CD4-positive, CD25-positive, alpha-beta regulatory T cell (primary cell): ENCODE measurements around the gene HNF1B. TPM values are rescaled to one million over a fixed set of nuclear protein-coding genes. Genes with fewer than 3 reads are reported as not detected.

Experiments used
- ATAC-seq, 2 donors: fragments of 150-1000 bp; cut with Tn5 transposase; one replicate each; pipeline ENCODE4 v1.10.0; 2021; ENCODE audit warnings: low read depth in 2 of 2, moderate number of reproducible peaks in 2 of 2, moderate library complexity in 1 of 2
- DNase-seq, 3 donors: peaks; one replicate each; pipeline versions ENCODE4 v3.0.0 to v3.0.0-alpha.2; 2012 to 2022; ENCODE audit warnings: mixed read lengths in 1 of 3
- H3K27ac ChIP-seq: one replicate; pipeline ENCODE4 v1.7.0; 2013; ENCODE audit warnings: mild to moderate bottlenecking, low read length; ENCODE audit not compliant: insufficient read depth, poor library complexity, severe bottlenecking
- H3K27me3 ChIP-seq: one replicate; pipeline ENCODE4 v1.7.0; 2013; ENCODE audit warnings: low read length; ENCODE audit not compliant: control insufficient read depth, insufficient read depth
- H3K36me3 ChIP-seq: one replicate; pipeline ENCODE4 v1.7.0; 2013; ENCODE audit warnings: mild to moderate bottlenecking, low read length, moderate library complexity; ENCODE audit not compliant: control insufficient read depth, insufficient read depth
- H3K4me1 ChIP-seq: 2 replicates; pipeline ENCODE4 v1.7.0; 2013; ENCODE audit warnings: mild to moderate bottlenecking, low read length; ENCODE audit not compliant: insufficient read depth, control insufficient read depth, poor library complexity, severe bottlenecking
- H3K4me3 ChIP-seq: one replicate; pipeline ENCODE4 v1.7.0; 2013; ENCODE audit warnings: low read depth, mild to moderate bottlenecking, low read length, moderate library complexity
- H3K9me3 ChIP-seq, 2 experiments: 1 replicate in 1 of 2; 2 replicates in 1 of 2; pipeline ENCODE4 v1.7.0; 2013; ENCODE audit warnings: low read length in 2 of 2, mild to moderate bottlenecking in 1 of 2, moderate library complexity in 1 of 2; ENCODE audit not compliant: control insufficient read depth in 2 of 2
- H3K27ac Mint-ChIP-seq, 3 donors: one replicate each; pipeline ENCODE4 v1.8.0; 2020 to 2022; ENCODE audit warnings: mild to moderate bottlenecking in 3 of 3, mixed read lengths in 3 of 3, moderate library complexity in 2 of 3
- H3K27me3 Mint-ChIP-seq: one replicate; pipeline ENCODE4 v1.8.0; 2022; ENCODE audit warnings: mild to moderate bottlenecking, mixed read lengths
- H3K36me3 Mint-ChIP-seq: one replicate; pipeline ENCODE4 v1.8.0; 2020; ENCODE audit warnings: mixed read lengths
- H3K4me1 Mint-ChIP-seq, 4 donors: one replicate each; pipeline ENCODE4 v1.8.0; 2020 to 2022; ENCODE audit warnings: mixed read lengths in 4 of 4, mild to moderate bottlenecking in 1 of 4
- H3K4me3 Mint-ChIP-seq, 4 donors: one replicate each; pipeline ENCODE4 v1.8.0; 2020 to 2022; ENCODE audit warnings: mild to moderate bottlenecking in 4 of 4, mixed read lengths in 4 of 4, moderate library complexity in 3 of 4
- H3K9me3 Mint-ChIP-seq, 7 donors: one replicate each; pipeline ENCODE4 v1.8.0; 2020 to 2022; ENCODE audit warnings: mixed read lengths in 7 of 7, mild to moderate bottlenecking in 3 of 7, moderate library complexity in 2 of 7
- polyA plus RNA-seq, 4 donors: library from polyadenylated mRNA; unstranded; fragments of 300-500 nt; fragmentation: Illumina TruSeq; gene quantifications; one replicate each; pipeline ENCODE4 v1.2.3, GENCODE V29; 2021
- total RNA-seq: library from RNA; stranded (reverse); gene quantifications from one replicate; pipeline ENCODE4 v1.2.3, GENCODE V29; 2022

HNF1B gene
- total and polyA plus RNA-seq, 5 donors from 2014 or later: not detected

- H3K4me1 ChIP-seq: peaks cover 32% of the 10 kb centered on the region
- Mint-ChIP-seq H3K4me3 (no peak overlapping the region), H3K27ac (no peak overlapping the region), H3K27me3 (peaks cover 65% of the 10 kb centered on the region), H3K4me1 (peaks cover 0 to 23% (median 7%) of the 10 kb centered on the region in 4 donors), H3K36me3 (no peaks in the 10 kb centered on the region), H3K9me3 (peaks cover 0 to 2% (median 0%) of the 10 kb centered on the region in 7 donors)
- H3K36me3 ChIP-seq: no peaks in the 10 kb centered on the region
- DNase-seq (no peak), ATAC-seq (no peak)
- no peak overlapping the region for H3K4me3 ChIP-seq
- H3K27me3 ChIP-seq: peaks cover 22% of the 10 kb centered on the region
- no peak overlapping the region for H3K27ac ChIP-seq
- H3K9me3 ChIP-seq: no peaks in the 10 kb centered on the region
Measured at GRCh38 chr17:37747222-37747621, 2.4 kb upstream of the HNF1B start.

DNA sequence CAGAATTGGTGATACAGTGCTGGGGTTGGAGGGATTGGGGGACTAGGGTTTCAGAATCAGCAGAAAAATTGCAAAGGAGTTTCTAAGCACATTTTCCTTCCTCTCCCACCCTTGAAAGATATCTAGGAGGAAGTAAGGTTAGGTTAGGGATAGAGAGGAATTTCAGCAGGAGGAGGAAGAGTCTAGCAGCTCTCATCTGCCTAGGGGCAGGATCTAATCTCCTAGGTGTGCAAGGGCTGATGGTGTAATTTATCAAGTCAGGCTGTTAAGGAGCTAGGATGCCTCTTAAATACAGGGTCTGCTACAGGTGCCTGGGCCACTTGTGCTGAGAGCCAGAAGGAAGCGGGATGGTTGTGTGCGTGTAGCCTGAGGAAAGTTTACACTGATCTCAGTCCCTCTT lies 1.8 kb upstream of the HNF1B start:
- no peaks in the 10 kb centered on the region for H3K36me3 ChIP-seq
- ATAC-seq: no peak
- Mint-ChIP-seq H3K27ac (no peak overlapping the region), H3K4me3 (no peak overlapping the region), H3K36me3 (no peaks in the 10 kb centered on the region), H3K4me1 (peaks cover 0 to 29% (median 9%) of the 10 kb centered on the region in 4 donors), H3K27me3 (peaks cover 68% of the 10 kb centered on the region), H3K9me3 (peaks cover 0 to 2% (median 0%) of the 10 kb centered on the region in 7 donors)
- no peaks in the 10 kb centered on the region for H3K9me3 ChIP-seq
- peaks cover 22% of the 10 kb centered on the region for H3K27me3 ChIP-seq
- H3K27ac ChIP-seq: no peak overlapping the region
- no peak for DNase-seq
- H3K4me1 ChIP-seq: peaks cover 38% of the 10 kb centered on the region
- no peak overlapping the region for H3K4me3 ChIP-seq

DNA sequence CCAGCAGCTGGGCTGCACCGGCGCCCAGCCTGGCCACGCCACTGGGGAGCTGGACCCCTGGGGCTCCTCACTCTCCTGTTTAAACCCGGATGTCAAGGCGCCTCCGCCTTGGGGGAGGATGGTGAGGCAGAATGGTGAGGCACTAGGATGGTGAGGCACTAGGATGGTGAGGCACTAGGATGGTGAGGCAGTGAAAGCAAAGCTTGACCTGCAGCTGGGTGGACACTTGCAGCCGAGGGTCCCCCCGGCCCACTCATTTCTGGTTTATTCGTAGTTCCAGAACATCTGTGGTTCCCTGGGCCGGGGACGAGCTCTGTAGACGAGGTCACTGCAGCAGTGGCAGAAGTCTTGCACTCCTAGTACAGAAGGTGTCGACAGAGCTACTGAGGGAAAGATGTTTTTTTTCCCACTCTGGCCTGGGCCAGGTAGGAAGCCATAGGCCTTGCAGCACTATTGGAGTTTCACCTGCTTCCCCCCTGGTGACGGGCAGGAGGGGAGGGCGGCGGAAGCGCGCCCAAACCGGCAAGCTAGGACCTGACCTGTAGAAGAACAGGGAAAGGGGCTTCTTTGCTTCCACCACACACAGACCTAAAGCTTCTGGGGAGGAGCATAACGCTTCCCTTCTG lies 1.1 kb upstream of the HNF1B start:
- Mint-ChIP-seq H3K4me3 (no peak overlapping the region), H3K9me3 (peaks cover 0 to 2% (median 0%) of the 10 kb centered on the region in 7 donors), H3K27me3 (peaks cover 72% of the 10 kb centered on the region), H3K36me3 (no peaks in the 10 kb centered on the region), H3K4me1 (peaks cover 0 to 30% (median 12%) of the 10 kb centered on the region in 4 donors), H3K27ac (no peak overlapping the region)
- DNase-seq: no peak
- H3K4me3 ChIP-seq: no peak overlapping the region
- peaks cover 40% of the 10 kb centered on the region for H3K4me1 ChIP-seq
- H3K27me3 ChIP-seq: peaks cover 29% of the 10 kb centered on the region
- no peak overlapping the region for H3K27ac ChIP-seq
- no peak for ATAC-seq
- no peaks in the 10 kb centered on the region for H3K9me3 ChIP-seq
- H3K36me3 ChIP-seq: no peaks in the 10 kb centered on the region

GRCh38 chr17:37744633-37744927 lies 279 bp downstream of the HNF1B start:
- H3K4me3 Mint-ChIP-seq: peak overlapping the region in 3 of 4 donors; percentile 27 to 62 (median 60)
- peaks cover 73% of the 10 kb centered on the region for H3K27me3 Mint-ChIP-seq
- H3K27ac Mint-ChIP-seq: no peak overlapping the region
- H3K36me3 ChIP-seq: no peaks in the 10 kb centered on the region
- H3K27ac ChIP-seq: no peak overlapping the region
- H3K9me3 Mint-ChIP-seq: peaks cover 0 to 2% (median 0%) of the 10 kb centered on the region in 7 donors
- DNase-seq (no peak), ATAC-seq (no peak)
- H3K9me3 ChIP-seq: no peaks in the 10 kb centered on the region
- H3K4me1 ChIP-seq: peaks cover 40% of the 10 kb centered on the region
- peaks cover 38% of the 10 kb centered on the region for H3K27me3 ChIP-seq
- no peak overlapping the region for H3K4me3 ChIP-seq
- peaks cover 0 to 30% (median 14%) of the 10 kb centered on the region in 4 donors for H3K4me1 Mint-ChIP-seq
- no peaks in the 10 kb centered on the region for H3K36me3 Mint-ChIP-seq

DNA sequence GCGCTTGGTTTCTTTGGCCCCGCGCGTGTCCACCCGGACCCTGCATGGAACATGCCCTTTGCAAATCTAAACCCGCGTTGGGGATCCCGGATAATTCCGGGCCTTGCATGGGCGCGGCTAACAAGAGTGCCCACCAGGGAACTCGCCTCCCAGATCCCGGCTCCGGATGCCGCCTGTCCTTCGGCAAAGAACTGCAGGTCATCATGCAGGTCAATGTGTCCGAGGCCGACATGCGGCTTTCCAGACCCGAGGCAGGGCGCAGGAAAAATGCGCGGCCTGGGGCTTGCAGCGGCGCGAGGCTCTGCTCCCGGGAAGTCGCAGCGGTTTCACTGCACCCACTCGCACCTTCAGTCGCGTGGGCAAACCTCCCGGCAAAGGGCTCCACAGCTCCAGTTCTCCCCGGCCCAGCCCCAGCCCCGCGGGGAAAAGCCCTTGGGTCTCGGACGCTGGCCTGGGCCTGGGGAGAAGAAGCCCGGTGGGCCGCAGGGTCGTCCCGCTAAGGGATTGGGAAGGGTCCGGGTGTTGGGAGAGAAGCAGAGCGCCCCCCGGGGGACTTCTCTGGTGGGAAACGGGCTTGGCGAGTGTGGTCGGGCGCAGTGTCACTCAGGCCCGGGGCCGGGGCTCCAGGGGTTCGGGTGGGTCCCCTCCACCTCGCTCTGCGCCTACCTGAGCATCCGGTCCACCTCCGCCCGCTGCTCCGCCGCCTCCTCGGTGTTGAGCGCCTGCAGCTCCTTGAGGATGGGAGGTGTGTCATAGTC lies 805 bp downstream of the HNF1B start:
- H3K4me1 ChIP-seq: peaks cover 40% of the 10 kb centered on the region
- Mint-ChIP-seq H3K4me1 (peaks cover 0 to 30% (median 14%) of the 10 kb centered on the region in 4 donors), H3K27me3 (peaks cover 78% of the 10 kb centered on the region), H3K9me3 (peaks cover 0 to 2% (median 0%) of the 10 kb centered on the region in 7 donors), H3K36me3 (no peaks in the 10 kb centered on the region), H3K4me3 (peak overlapping the region in 3 of 4 donors; percentile 43 to 78 (median 62)), H3K27ac (no peak overlapping the region)
- peaks cover 43% of the 10 kb centered on the region for H3K27me3 ChIP-seq
- no peaks in the 10 kb centered on the region for H3K9me3 ChIP-seq
- DNase-seq (peak in 1 of 3 donors; percentile 16), ATAC-seq (no peak)
- no peak overlapping the region for H3K27ac ChIP-seq
- no peak overlapping the region for H3K4me3 ChIP-seq
- no peaks in the 10 kb centered on the region for H3K36me3 ChIP-seq

GRCh38 chr17:37743612-37743874 lies 1.3 kb downstream of the HNF1B start:
- peaks cover 0 to 2% (median 0%) of the 10 kb centered on the region in 7 donors for H3K9me3 Mint-ChIP-seq
- H3K4me1 ChIP-seq: peaks cover 40% of the 10 kb centered on the region
- no peak overlapping the region for H3K27ac ChIP-seq
- ATAC-seq (no peak), DNase-seq (no peak)
- peaks cover 49% of the 10 kb centered on the region for H3K27me3 ChIP-seq
- H3K4me3 ChIP-seq: no peak overlapping the region
- no peak overlapping the region for H3K27ac Mint-ChIP-seq
- peaks cover 0 to 30% (median 14%) of the 10 kb centered on the region in 4 donors for H3K4me1 Mint-ChIP-seq
- no peaks in the 10 kb centered on the region for H3K36me3 Mint-ChIP-seq
- peak overlapping the region in 3 of 4 donors; percentile 43 to 78 (median 65) for H3K4me3 Mint-ChIP-seq
- H3K9me3 ChIP-seq: no peaks in the 10 kb centered on the region
- no peaks in the 10 kb centered on the region for H3K36me3 ChIP-seq
- H3K27me3 Mint-ChIP-seq: peaks cover 79% of the 10 kb centered on the region

- H3K4me1 Mint-ChIP-seq: peaks cover 0 to 30% (median 14%) of the 10 kb centered on the region in 4 donors
- peaks cover 79% of the 10 kb centered on the region for H3K27me3 Mint-ChIP-seq
- DNase-seq (peak in 1 of 3 donors; percentile 1), ATAC-seq (no peak)
- H3K27ac ChIP-seq: no peak overlapping the region
- H3K9me3 ChIP-seq: no peaks in the 10 kb centered on the region
- H3K9me3 Mint-ChIP-seq: peaks cover 0 to 2% (median 0%) of the 10 kb centered on the region in 7 donors
- peak overlapping the region in 2 of 4 donors; percentile 65 to 78 for H3K4me3 Mint-ChIP-seq
- H3K4me1 ChIP-seq: peaks cover 40% of the 10 kb centered on the region
- H3K36me3 ChIP-seq: no peaks in the 10 kb centered on the region
- no peak overlapping the region for H3K27ac Mint-ChIP-seq
- no peaks in the 10 kb centered on the region for H3K36me3 Mint-ChIP-seq
- peaks cover 49% of the 10 kb centered on the region for H3K27me3 ChIP-seq
- no peak overlapping the region for H3K4me3 ChIP-seq
Measured at GRCh38 chr17:37742762-37743611, 1.9 kb downstream of the HNF1B start.
